Stimulated activated CD8-positive, alpha-beta memory T cell treated with anti-CD3 and anti-CD28 coated beads, Interleukin-15, amount 100 ng/mL, for 4 hours (primary cell): ENCODE data around the gene OR2L8.

Source experiments
- DNase-seq, 2 donors: peaks; one replicate each; pipeline ENCODE4 v3.0.0-alpha.2; 2020; ENCODE audit warnings: low read depth in 2 of 2

The OR2L8 gene

GRCh38 chr1:247948558-247948957, at the start of gene OR2L8:
OR2L8 (plus strand) TSS chr1:247948858; CDS start chr1:247948858, 0 bp downstream.
- no peak for DNase-seq

GRCh38 chr1:247904122-247904521, 44.5 kb upstream of the OR2L8 start:
- no peak for DNase-seq

DNA sequence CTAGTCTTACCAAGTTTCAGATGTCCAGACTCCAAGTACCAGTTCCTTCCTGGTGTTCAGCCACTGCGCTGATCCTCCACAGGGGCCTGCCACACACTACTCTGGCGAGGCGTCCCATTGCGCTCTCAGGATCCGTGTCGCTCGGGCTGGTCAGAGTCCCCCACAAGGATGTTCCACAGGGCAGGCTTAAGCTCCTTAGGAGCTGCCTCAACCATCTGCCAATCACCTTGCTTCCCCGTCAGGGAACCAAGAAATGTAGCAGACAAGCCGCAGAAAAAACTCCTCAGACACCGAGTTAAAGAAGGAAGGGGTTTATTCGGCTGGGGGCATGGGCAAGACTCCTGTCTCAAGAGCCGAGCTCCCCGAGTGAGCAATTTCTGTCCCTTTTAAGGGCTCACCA, 43.5 kb upstream of the OR2L8 start:
- no peak for DNase-seq

- DNase-seq = no peak
Observed at GRCh38 chr1:247905910-247906503, 42.7 kb upstream of the OR2L8 start.

DNA sequence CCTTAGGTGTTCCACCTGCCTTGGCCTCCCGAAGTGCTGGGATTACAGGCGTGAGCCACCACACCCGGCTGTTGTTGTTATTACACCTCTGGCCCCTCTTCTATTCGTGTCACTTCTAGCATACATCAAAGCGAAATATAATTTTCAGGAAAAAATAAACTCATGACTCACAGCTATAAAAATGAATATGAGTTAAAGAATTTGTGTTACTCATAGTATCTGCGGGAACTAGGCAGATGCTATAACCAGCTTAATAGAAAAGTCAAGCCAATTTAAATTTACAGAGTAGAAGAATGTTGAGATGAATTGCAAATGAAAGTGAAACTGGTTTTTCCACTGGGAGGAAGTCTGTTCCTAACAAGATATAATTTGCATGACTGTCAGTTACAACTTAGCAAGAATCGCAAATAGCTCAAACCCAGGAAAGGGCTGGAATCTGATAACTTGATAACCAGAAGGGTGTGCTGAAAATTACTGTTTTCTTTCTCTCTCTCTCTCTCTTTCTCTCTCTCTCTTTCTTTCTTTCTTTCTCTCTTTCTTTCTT, 42.1 kb upstream of the OR2L8 start:
- DNase-seq = no peak

DNA sequence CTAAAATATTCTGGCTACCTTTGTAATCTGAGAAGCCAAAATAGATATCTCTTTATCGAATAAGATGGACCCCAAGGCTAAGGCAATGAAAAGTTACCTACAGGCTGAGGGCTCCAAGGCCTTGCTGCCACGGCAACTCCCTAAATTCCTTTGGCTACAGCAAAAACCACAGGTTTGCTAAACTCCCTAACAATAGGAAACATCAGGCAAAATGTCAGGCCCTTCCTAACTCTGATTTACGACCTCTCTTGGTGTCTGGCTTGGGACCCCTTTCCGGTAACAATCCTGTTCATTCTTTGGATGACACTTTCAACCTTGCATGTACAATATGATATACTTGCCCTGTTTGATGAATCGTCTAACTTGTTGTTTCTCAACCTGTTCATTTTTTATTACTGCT, 39.9 kb upstream of the OR2L8 start:
- no peak for DNase-seq

GRCh38 chr1:247913786-247914185, 34.9 kb upstream of the OR2L8 start:
- no peak for DNase-seq

DNA sequence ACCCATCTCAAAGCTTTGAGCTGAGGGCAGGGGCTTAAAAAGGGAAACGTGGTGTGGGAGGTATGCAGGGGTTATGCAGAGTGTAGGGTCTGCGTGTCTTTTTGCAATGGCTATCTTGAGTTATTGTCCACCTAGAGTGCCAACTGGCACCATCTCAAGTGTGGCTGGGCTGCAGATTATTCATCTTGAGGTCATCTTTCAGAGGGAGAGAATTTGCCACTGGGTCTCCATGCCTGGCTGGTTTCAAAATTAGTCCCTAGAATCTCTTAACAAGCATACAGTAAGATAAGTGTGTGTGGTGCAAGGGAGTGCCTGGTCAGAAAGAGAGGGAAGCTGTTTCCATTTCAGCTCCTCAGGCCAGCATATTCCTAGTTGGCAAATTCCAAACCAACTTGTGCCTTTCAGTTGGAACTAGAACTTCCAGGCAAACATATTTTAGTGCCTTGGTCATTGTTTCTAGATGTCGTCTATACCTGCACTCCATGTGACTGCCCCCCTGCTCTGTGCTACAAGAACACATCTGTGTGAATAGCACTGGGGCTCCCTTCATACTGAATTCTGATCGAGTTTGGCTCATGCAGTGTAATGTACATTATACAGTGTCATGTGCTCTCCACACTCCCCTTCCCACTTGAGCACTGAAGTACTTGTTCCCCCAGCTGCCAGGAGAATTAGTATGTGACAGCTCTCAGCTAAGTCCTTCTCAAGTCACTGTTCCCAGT, 33.6 kb upstream of the OR2L8 start:
- no peak for DNase-seq

DNA sequence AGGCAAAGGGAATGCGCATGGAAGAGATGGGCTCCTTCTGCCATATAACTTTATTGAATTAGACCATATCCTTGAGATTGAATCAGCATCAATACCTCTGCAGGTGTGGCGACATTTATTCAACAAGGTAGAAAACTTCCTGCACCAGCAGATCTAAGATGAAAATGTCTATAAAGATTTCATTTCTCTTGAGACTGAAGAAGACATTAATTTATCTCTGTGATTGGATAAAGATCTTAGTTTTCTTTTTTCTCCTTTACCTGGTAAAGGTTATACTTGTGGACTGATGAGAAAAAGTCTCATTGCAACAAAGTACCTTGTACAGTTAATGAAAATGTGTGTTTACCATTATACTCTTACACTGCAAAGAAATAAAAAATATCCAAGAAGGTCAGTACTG, 28.7 kb upstream of the OR2L8 start, which contains the start of gene OR2T8:
Gene OR2T8, plus strand, starts transcription at position 301 of the 400 bp plus-strand sequence. CDS start 766 bp downstream, outside the sequence.
- DNase-seq = no peak

DNA sequence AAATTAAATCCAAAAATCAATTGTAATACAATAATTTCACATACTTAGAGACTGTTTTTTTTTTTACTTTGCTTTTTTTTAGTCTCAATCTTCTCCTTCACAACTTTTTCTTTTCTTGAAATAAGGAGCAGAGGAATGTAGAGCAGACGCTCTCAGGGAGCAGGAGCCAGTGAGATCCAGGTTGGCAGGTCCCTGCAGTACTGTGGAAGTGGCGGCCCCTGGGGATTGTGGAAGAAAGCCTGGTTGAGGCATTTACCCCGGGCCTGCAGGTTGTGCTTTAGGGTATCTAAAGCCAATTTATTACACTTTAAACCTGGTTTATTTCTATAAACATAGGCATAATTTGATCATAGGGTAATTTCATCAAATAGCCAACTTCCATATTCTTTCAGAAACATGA, 24.7 kb upstream of the OR2L8 start:
- no peak for DNase-seq

DNA sequence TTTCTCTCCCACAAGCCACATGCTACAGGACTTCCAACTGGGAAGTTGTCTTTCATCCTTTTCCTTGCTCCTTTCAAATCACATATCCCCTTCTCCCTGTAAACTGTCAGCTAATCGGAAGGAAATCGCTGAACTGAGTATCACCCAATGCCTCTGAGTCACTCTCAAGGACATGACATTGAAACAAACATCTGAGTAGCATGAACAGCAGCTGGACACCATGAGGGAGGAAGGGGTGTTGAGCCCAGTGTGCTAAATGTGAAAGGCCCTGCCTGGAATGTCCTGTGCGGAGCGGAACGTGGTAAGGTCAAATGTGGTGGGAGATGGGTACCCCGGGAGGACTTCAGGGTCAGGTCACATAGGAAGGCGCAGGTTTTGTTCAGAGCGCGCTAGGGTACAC, 23.8 kb upstream of the OR2L8 start, which contains the start of gene OR2AJ1:
Gene OR2AJ1, plus strand, starts transcription at position 22 of the 400 bp plus-strand sequence. CDS start 8,880 bp downstream, outside the sequence.
- DNase-seq = no peak

DNA sequence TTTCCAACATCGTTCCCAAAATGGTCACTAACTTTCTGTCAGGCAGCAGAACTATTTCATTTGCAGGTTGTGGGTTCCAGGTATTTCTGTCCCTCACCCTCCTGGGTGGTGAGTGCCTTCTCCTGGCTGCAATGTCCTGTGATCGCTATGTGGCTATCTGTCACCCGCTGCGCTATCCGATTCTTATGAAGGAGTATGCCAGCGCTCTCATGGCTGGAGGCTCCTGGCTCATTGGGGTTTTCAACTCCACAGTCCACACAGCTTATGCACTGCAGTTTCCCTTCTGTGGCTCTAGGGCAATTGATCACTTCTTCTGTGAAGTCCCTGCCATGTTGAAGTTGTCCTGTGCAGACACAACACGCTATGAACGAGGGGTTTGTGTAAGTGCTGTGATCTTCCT, 14.7 kb upstream of the OR2L8 start:
- DNase-seq = no peak

- no peak for DNase-seq
Observed at GRCh38 chr1:247935781-247936180, 12.9 kb upstream of the OR2L8 start.

DNA sequence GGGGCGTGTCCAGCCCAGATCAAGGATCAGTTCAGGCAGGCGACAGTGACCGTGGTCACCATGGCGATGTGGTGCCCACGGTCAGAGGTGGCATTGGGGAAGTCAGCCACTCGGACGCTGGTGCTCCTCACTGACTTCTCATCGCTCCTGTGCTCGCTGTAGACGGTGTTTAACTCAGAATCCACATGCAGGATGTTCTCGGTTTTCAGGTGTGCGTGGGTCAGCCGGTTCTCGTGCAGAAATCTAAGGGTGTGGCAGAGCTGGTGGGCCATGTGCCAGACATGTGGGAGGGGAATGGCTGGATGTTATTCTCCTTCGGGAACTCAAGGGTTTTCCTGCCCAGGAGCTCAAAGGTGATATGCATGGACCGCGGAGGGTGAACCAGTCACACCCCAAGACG, 12.2 kb upstream of the OR2L8 start:
- DNase-seq = no peak

DNA sequence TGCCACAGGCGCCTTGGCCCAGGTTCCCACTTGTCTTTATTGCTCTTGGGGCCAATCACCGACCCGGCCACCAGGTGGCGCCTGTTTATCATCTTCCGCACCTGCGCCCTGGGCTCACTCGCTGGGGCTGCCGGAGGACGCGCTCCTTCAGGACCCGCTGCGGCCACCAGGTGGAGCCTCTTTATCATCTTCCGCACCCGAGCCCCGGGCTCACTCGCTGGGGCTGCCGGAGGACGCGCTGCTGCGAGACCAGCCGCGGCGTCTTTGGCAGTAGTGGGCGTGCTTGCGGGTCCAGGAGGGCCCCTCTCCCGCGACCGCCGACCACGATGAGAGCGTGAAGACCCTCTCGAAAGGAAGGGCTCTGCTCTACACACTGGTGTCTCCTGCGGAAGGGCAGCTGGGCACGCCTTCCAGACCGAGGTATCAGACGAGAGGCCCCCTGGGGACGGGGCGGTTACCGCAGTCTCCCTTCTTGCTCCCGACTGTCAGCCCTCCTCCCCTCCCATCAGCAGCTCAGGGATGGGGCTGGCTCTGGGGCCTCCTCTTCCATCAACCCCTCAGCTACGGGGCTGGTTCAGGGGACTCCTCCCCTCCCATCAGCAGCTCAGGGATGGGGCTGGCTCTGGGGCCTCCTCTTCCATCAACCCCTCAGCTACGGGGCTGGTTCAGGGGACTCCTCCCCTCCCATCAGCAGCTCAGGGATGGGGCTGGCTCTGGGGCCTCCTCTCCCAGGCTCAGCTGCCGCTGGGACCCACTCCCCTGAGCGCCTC, 11.5 kb upstream of the OR2L8 start:
- peak; percentile 64 to 67 for DNase-seq

- DNase-seq = no peak
Observed at GRCh38 chr1:247942624-247943023, 6.0 kb upstream of the OR2L8 start.

- DNase-seq = no peak
Observed at GRCh38 chr1:247953408-247953807, 4.8 kb downstream of the OR2L8 start.

DNA sequence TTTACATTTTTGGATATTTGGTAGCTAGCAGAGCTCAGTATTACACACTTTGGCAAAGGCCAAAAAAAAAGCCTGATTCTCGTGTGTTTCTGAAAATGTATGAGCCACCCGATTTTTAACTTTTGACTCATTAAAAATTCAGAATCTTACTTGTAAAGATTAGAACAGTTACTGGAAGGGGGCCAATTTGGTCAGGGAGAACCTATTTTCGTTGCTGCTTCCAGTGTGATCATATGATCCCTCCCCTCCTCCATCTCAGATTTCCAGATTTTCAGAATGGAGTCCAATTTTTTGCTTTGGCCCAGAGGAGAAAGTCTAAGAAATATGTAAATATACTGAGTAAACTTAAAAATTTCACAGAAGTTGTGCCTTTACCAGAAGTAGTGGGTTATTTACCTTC, 13.1 kb downstream of the OR2L8 start:
- no peak for DNase-seq

DNA sequence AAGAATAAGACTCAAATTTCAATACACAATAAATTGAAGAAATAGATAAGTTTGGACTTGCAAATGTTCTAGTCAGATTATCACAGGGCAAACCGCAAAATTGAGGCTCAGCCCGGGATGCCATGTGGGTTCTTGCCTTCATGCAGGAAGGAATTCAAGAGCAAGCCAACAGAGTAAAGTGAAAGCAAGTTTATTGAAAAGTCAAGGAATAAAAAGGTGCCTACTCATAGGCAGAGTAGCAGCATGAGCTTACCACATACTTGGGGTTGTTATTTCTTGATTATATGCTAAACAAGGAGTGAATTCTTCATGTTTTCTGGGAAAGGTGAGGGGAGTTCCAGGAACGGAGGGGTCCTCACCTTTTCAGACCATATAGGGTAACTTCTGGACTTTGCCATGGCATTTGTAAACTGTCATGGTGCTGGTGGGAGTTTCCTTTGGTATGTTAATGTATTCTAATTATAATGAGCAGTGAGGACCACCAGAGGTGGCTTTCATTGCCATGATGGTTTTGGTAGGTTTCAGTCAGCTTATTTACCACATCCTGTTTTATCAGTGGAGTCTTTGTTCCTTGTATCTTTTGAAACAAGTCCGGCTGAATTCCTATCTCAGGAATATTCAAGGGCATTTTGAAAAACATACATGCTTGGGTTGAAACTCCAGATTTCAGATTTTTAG, 14.4 kb downstream of the OR2L8 start:
- no peak for DNase-seq

DNA sequence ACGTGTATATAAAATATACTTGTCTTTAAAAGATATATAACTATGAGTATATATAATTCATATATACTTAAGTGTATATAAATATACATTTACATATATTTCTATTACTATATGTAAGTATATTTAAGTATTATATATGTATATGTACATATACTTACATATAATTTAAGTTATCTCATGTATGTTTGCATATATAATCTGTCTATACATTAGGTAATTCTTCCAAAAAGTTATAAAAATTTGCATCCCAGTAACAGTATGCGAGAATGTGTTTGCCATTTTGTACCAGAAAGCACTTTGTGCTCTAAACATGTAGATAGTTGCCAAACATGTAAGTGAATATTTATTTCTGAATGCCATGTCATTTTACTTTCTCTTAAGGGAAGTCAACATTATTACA, 16.3 kb downstream of the OR2L8 start, which contains the start of gene OR2AK2:
Gene OR2AK2, plus strand, starts transcription at position 301 of the 400 bp plus-strand sequence. CDS start 144 bp downstream, outside the sequence.
- DNase-seq = no peak

GRCh38 chr1:247966532-247967204, 18.0 kb downstream of the OR2L8 start:
- DNase-seq = no peak
